H4 (cell line): ENCODE data around the gene EXOC4. TPM values are rescaled to one million over a fixed set of nuclear protein-coding genes. Genes with fewer than 3 reads are reported as not detected.
"Not testable (repeated sequence)": the region's sequence is repeated elsewhere in the genome, so short reads cannot be mapped to it uniquely, and the experiment has no call there.

Experiments
- DNase-seq: peaks from one replicate; pipeline ENCODE4 v3.0.0-alpha.2; 2015; ENCODE audit warnings: low spot score
- total RNA-seq: library from RNA; depleted of rRNA; stranded (reverse); fragments of >200 nt; shearing (Covaris generic); gene quantifications from 2 replicates; pipeline ENCODE4 v1.2.3, GENCODE V29; 2014

Gene EXOC4
- total RNA-seq, 1 experiment from 2014 or later, result 54.3 TPM

DNA sequence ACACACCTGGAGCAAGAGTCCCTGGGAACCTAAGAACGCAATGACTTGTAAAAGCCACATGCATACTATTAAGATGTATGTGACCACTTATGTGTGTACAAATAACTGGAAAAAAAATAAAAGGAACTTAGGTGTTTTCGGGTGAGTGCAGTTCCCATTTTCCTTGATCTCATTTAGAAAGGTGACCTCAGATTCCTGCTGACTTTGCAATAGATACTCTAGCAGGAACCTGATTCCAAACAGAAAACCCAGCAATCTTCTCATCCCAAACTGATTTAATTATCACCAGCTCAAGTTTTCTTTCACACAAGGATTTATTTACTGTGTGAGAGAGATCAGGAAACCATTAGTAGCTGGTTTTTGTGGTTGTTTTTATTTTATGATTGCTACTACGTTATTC, 817.8 kb downstream of the EXOC4 start:
- DNase-seq, result no peak

DNA sequence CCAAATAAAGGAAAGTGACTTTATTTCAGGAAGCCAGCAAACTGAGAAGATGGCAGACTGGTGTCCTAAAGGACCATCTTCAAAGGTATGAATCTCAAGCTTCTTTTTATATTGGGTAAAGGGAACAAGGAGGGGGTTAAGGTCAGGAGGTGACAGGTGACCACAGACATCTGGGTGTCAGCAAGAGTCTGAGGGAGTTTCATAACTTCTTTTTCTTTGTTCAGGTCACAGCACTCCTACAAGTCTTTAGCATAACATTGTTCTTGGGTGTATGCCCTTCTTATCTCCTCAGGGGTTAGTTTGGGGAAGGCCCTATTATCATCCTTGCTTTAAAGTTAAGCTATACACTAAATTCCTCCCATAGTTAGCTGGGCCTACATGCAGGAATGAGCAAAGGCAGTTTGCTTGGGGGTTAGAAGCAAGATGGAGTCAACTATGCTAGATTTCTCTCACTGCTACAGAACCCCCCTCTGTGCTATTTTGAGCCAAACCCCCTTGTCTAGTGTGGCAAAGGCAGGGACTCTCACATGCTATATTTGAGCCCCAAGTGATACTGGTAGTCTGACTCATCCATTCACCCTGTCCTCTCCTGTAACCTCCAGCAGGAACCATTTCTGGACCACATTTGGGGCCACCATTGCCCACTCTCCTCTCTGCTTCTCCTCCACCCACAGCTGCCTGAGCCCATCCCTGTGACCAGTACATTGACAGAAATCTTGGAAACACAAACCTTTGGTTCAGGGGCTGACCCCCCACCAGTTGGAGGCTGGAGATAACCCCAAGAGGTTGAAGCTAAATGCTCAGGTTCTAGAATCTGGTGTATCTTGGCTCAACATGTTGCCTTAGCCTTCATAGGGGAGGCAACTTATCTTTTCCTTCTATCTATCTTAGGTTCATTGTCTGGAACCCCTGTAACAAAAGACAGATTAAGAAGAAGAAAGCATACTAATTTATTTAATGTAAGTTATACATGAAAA, 818.8 kb downstream of the EXOC4 start:
- no peak for DNase-seq

DNA sequence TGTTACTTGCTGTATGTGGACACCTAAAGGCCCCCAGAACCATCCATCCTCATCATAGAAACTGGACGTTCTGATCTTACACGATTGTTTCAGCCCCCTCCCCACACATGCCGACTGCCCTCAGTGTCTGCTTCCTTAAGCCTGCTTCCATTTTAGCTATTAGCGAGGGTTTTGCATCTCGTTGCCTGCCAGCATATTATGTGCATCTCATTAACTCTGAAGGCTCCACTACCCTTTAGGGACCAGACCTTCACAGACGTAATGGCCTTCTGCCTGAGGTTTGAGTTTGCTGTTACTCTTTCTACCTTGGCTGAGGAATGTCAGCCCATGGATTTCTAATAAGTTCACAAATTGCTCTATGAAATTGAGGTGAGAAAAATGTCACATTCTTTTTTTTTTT, 820.4 kb downstream of the EXOC4 start:
- DNase-seq, result no peak

DNA sequence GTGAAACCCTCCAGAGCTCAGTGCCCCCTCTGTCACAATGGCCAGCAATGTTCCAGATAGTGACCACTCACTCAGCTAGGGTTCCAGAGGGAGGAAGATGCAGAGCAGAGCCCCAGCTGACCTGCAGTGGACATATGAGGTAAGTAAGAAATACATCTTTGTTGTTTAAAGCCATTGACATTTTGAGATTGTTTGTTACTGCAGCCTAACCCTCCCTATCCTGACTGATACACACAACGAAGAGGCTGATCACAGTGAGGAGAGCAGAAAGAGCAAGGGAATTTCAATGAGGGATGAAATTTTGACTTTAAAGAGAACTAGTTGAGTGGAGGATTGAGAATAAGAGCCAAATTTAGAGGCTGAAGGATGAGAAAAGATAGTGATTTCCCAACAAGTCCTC, 822.9 kb downstream of the EXOC4 start:
- DNase-seq, result no peak

DNA sequence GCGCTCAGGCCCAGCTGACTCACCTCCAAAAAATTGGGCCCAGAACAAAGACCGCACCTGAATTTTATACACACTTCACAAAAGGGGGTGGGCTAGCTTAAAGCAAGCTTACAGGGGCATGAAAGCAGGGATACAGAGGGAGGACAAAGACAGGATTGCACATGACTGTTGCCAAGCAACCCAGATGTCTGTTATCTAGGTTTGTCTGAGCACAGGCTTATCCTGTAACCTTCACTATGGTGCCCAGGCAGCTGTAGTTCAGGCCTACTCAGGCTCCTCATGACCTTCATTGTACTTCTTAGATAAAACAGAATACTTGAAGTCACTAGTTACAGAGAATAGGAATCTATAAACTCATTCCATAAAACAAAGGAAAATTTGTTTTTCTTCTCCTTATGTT, 824.7 kb downstream of the EXOC4 start:
- not testable (repeated sequence) for DNase-seq

DNA sequence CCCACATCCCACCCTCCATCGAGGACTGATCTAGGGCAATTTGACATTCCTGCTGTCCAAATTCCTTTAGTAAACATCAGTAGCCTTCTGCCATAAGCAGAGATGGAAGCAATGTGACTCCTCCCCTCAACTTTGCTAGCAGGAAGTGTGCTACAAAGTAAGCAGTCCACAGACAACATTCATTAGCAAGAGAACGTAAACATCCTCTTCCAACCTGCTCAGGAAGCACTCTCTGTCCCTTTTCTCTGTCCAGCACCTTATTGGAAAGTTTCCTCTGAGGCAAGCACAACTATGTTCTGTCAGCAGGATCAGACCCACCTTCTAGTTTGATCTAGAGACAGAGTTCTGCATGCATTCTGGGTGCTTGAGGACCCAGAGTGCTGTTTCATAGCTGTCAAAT, 826.1 kb downstream of the EXOC4 start:
- no peak for DNase-seq

DNA sequence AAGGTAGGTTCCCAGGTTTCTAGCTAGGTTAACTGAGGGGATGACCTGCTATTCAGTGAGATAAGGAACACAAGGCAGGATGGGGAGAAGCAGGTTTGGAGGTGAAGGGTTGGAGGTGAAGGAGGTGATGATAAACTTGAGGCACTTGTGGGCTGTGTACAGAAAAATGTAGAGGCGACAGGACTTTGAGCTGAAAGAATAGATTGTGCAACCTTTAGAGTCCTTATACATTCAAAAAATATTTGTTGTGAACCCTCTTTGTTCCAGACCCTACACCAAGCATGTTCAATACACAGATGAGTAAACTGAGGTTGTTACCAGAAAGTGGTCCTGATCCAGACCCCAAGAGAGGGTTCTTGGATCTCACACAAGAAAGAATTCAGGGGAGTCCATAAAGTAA, 828.8 kb downstream of the EXOC4 start:
- no peak for DNase-seq

DNA sequence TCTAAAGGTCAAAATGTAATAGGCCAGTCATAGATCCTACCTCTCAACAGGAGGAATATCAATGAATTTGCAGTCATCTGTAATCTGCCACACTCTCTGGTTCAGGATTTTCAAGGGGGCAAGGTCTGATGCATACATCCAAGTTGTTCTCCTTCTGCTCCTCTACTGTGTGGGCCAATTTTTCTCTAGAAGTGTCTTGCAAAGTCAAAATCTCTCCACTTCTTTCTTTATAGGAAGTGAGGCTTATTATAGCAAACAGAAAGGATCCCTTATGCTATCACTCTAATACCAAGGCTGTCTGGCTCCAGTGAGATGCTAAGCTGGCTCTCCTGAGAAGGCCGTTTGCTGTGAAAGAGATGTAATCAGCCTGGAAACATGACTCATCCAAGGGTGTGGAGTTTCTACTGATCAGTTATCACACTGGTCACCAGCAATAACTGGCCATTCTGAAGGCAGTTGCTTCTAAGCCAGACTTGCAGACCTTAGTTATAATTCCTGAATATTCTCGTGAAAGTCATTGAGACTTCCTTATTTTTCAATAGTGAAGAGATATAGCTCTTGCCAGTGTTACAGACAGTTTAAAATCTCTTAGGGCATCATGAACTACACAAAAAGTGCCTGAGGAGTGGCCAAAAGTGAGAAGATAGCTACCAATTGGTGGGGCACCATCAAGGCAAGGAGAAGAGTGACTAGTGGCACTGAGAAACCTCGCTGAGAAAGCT, 831.0 kb downstream of the EXOC4 start:
- peak; percentile 3 for DNase-seq

DNA sequence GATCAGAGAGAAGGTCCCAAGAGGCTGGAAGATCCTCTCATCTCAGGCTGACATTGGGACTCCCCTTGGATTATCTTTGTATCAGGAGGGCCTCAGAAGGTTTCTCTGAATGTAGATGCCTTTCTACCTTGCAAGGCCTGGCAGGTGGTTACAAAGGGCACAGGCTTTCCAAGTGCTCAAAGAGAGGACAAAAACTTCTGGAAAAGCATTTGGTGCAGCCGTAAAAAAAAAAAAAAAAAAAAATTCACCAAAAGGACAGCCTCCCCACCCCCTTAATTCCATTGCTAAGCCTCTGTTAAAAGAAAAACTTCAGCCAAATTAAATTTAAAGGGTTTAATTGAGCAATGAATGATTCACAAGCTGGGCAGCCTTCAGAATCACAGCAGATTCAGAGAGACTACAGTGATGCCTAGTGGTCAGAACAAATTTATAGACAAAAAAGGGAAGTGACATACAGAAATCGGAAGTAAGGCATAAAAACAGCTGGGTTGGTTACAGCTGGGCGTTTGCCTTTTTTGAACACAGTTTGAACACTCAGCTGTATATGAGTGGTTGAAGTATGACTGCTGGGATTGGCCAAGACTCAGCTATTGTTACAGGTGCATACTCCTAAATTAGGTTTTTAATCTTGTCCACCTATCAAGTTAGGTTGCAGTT, 831.7 kb downstream of the EXOC4 start:
- DNase-seq, result peak; percentile 1

DNA sequence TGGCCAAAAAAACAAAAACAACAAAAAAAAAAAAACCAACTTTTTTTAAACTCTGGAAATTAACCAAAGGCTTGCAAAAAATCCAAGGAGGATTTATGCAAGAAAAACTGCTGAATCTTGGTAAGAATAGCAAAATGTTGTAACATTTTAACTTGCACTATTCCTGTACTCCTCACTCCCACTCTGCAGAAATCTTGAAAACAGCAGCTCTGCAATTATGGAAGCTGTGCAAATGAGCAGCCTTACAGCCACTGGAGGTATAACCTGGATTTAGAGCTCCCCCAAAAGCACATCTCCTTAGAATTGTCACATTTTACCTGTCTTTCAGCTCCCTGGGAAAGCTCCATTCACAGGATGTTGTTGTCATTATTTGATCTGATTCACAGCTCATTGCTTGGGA, 832.4 kb downstream of the EXOC4 start:
- DNase-seq, result no peak

DNA sequence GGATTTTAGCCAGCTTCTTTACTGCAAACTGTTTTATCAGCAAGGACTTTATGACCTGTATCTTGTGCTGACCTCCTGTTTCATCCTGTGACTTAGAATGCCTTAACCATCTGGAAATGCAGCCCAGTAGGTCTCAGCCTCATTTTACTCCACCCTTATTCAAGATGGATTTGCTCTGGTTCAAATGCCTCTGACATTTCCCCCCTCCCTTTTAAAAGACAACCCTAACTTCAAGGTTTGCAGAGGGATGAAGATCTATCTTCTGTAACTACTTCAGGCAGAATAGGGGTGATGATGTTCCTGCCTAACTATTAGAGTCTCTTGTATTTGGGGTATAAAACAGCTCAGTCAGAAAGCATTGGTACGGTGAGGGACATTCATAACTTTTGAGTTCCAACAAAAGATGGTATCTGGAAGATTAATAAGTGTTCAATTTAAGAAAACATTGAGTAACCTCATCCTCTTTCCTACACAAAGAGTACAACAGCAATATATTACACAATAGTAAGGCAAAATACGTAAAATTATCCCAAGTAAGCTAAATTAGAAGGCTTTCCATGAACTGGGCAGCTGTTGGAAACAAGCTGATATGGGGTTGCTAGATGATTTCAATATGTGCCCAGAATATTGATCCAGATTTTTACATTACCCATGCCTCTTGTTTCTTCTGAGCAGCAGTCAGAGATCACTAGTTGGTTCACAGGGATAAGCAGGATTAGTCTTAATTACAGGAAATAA, 834.3 kb downstream of the EXOC4 start:
- DNase-seq, result peak; percentile 0

DNA sequence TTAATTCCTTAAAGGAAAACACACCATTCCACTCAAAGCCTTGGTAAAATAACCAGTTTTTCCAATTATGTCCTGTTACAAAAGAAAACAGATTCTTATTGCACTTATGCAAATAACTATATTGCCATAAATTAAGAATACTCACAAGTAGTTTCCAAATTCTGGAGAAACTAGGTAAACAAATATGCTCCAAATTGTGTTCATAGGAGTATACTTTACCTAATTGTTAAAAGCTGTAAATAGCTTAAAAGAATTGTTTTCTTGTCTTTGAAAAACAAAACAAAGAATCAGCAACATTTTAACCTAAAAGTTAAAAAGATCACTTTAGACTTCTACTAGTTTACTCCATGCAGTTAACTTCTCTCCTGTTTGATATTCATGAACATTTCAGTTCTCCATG, 835.3 kb downstream of the EXOC4 start:
- DNase-seq, result no peak

DNA sequence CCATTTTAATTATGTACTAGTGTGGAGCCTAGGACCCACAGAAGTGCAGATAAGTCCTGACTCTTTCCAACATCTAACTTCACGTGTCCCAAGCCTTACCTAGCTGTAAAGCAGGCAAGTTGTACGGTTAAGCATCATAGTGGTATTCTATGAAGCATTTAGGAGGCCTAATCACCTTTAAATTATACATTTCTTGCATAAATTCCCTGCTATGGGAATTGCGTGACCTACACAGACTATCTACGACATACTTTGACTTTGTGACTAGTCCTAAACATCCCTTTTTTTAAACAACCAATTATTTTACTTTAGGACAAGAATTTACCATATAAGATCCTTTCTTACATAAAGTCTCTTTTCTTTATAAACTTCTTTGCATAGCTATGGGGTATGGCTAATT, 836.6 kb downstream of the EXOC4 start:
- DNase-seq, result peak; percentile 4

DNA sequence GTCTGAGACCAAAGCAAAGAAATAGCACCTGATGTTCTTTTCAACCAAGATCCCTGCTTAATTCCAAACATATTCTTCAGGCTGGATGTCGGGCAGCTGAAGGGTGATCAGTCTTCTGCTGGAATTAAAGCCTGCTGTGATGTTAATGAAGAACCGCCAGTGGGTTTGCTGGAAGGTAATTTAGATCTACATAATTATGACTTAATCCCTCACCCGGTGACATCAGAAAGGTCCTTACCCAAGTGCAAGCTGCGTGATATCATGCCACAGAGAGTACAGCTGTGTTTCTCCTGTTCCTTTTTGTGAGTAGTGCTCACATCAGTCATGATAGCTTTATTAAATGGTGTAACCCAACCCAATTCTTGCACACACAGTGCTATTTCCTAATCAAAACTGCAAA, 845.2 kb downstream of the EXOC4 start:
- peak; percentile 1 for DNase-seq

DNA sequence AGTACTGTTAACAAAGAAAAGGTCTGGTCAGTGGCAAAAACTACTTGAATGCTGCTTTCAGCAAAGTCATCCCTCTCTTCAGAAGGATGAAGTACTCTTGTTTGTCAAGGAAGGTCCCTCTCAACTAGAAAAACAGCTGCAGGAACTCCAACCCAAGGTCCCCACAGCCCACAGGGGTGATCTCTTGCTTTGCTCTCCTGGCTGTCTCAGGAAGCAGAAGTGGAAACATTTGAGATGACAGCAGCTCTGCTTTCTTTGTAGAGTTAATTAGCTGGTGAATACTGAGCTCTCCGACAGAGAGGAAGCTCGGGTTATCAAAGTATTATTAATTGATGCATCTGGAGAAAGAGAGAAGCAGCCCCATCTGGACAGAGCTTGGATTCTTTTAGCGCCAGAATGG, 848.8 kb downstream of the EXOC4 start:
- no peak for DNase-seq

DNA sequence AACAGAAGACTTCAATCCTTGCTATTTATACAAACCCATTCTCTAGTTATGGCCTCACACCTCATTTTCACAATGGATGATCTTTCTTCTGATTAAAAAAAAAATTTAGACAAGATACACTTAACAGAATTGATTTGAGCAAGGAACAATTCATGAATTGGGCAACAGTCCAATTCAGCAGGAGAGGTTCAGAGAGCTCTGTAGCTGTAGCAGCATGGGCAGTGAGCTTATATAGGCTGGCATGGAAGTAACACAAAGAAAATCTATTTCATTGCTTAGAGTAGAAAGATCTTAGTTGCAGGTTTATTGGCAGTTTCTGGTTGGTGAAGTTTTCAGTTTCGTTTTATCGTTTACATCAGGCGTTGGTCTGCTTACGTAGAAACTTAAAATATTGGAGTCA, 851.3 kb downstream of the EXOC4 start:
- DNase-seq, result no peak

DNA sequence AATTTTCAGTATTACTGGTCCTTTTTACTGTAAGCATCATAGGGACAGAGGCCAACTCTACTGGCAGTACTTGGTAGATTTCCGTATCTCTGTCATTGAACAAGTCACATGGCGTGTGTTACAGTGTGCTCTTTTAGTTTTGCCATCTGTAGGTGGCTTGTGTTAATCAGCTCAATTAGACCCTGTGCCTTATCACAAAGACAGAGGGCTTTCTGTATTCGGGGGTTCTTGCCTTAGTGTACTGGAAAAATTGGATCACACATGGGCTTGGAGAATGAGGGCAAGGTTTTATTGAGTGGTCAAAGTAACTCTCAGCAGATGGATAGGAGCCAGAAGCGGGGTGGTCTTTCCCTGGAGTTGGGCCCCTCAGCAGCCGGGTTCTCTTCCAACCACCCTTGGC, 853.0 kb downstream of the EXOC4 start:
- DNase-seq, result no peak

DNA sequence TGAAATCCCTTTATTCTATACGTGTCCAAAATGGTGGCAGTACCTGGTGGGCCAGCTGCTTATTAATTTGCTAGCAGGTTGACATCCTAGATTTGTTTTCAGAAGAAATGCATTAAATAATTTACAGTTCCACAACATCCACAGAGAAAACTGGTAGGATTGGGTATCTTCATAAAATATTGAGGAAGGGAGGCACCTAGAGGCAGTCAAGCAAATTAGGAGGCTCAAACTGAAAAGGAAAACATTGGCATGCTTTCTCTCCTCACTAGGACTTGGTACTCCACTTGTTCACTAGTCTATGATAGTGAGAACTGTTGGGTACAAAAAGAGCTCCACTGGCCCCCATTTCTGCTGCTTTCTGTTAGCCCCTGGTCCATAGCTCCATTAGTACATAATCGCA, 855.9 kb downstream of the EXOC4 start:
- no peak for DNase-seq

DNA sequence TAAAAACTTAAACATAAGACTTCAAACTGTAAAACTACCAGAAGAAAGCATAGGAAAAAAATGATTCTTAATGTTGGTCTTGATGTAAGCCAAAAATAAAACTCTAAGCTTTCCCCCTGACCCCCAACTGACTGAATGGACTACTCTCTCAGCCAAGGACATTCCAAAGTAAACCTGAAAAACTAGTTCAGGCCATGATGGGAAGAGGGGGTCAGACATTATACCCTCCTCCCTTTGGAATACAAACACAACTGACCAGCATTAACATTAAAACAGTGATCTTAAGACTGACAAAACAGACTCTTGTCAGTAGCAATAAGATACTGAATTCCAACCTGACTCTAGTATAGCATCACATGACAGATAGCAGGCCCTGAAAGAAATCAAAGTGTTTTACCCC, 860.8 kb downstream of the EXOC4 start:
- no peak for DNase-seq

DNA sequence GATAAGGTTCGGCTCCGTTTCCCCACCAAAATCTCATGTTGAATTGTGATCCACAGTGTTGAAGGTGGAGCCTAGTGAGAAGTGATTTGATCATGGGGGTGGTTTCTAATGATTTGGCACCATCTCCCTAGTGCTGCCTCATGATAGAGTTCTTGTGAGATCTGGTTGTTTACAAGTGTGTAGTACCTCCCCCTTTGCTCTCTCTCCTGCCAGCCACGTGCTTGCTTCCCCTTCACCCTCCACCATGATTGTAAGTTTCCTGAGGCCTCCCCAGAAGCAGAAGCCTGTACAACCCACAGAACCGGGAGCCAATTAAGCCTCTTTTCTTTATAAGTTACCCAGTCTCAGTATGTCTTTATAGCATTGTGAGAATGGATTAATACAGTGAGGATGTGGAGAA, 862.1 kb downstream of the EXOC4 start:
- DNase-seq, result no peak
